ENCODE data around the gene URAD.

Gene URAD

GRCh38 chr13:27929868-27930267 is 58.6 kb downstream of the URAD start:
- H3K4me3 ChIP-seq (ENCODE audit: insufficient read depth, low read depth, low read length, poor library complexity, severe bottlenecking), result no peak overlapping the region
- DNase-seq, result no peak
- no peak overlapping the region for H3K27ac ChIP-seq (ENCODE audit: insufficient read depth, low read length, poor library complexity, severe bottlenecking)
- peaks cover 6% of the 10 kb centered on the region for H3K4me1 ChIP-seq (ENCODE audit: control insufficient read depth, insufficient read depth, low read length, poor library complexity, severe bottlenecking)
- peaks cover 31% of the 10 kb centered on the region for H3K27me3 ChIP-seq (replicated peaks; ENCODE audit: control insufficient read depth, insufficient read depth, low read length, poor library complexity, severe bottlenecking)
- no peaks in the 10 kb centered on the region for H3K36me3 ChIP-seq (ENCODE audit: control insufficient read depth, insufficient read depth, low read length)
- no peaks in the 10 kb centered on the region for H3K9me3 ChIP-seq (ENCODE audit: control insufficient read depth, low read length)

GRCh38 chr13:27928805-27929753 is 59.4 kb downstream of the URAD start:
- peaks cover 9% of the 10 kb centered on the region for H3K4me1 ChIP-seq (ENCODE audit: control insufficient read depth, insufficient read depth, low read length, poor library complexity, severe bottlenecking)
- no peak overlapping the region for H3K4me3 ChIP-seq (ENCODE audit: insufficient read depth, low read depth, low read length, poor library complexity, severe bottlenecking)
- H3K27me3 ChIP-seq (replicated peaks; ENCODE audit: control insufficient read depth, insufficient read depth, low read length, poor library complexity, severe bottlenecking), result peaks cover 34% of the 10 kb centered on the region
- no peak for DNase-seq
- H3K36me3 ChIP-seq (ENCODE audit: control insufficient read depth, insufficient read depth, low read length), result no peaks in the 10 kb centered on the region
- no peaks in the 10 kb centered on the region for H3K9me3 ChIP-seq (ENCODE audit: control insufficient read depth, low read length)
- H3K27ac ChIP-seq (ENCODE audit: insufficient read depth, low read length, poor library complexity, severe bottlenecking), result no peak overlapping the region

GRCh38 chr13:27928353-27928804 is 60.1 kb downstream of the URAD start:
- Histone ChIP-seq H3K27me3 (replicated peaks; ENCODE audit: control insufficient read depth, insufficient read depth, low read length, poor library complexity, severe bottlenecking) (peaks cover 38% of the 10 kb centered on the region), H3K4me3 (ENCODE audit: insufficient read depth, low read depth, low read length, poor library complexity, severe bottlenecking) (no peak overlapping the region), H3K36me3 (ENCODE audit: control insufficient read depth, insufficient read depth, low read length) (no peaks in the 10 kb centered on the region), H3K4me1 (ENCODE audit: control insufficient read depth, insufficient read depth, low read length, poor library complexity, severe bottlenecking) (peaks cover 9% of the 10 kb centered on the region), H3K9me3 (ENCODE audit: control insufficient read depth, low read length) (no peaks in the 10 kb centered on the region), H3K27ac (ENCODE audit: insufficient read depth, low read length, poor library complexity, severe bottlenecking) (no peak overlapping the region)
- DNase-seq, result no peak

Measured in effector memory CD4-positive, alpha-beta T cell (primary cell).